Measurements from ENCODE around the gene KRTAP10-7.

DNA sequence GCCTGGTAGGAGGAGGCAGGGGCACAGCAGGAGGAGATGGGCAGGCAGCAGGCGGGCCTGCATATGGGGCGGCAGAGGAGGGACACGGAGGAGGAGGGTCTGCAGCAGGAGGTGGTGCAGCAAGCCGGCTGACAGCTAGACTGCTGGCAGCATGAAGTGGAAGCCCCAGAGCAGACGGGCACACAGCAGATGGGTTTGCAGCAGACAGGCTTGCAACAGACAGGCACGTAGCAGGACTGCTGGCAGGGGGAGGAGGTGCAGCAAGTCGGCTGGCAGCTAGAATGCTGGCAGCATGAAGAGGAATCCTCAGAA, 20.6 kb upstream of the KRTAP10-7 start:
- TF ChIP-seq CTCF (conservative IDR thresholded peaks at IDR 0.05 in 1 of 2, IDR thresholded peaks at IDR 0.05 in 1 of 2; ENCODE audit: extremely low read depth in 1 of 2, insufficient read depth in 1 of 2, low read depth in 1 of 2, low read length in 2 of 2): no peak
- TF ChIP-seq EZH2 (IDR thresholded peaks at IDR 0.05; ENCODE audit: borderline replicate concordance, low read length): no peak

Measured in mammary epithelial cell (primary cell).